ENCODE results near the gene HIVEP3. TPM values are rescaled to one million over a fixed set of nuclear protein-coding genes. Genes with fewer than 3 reads are reported as not detected.

The HIVEP3 gene
- total RNA-seq, 4 donors from 2014 or later, result 4.2 to 6.5 (median 4.7) TPM

DNA sequence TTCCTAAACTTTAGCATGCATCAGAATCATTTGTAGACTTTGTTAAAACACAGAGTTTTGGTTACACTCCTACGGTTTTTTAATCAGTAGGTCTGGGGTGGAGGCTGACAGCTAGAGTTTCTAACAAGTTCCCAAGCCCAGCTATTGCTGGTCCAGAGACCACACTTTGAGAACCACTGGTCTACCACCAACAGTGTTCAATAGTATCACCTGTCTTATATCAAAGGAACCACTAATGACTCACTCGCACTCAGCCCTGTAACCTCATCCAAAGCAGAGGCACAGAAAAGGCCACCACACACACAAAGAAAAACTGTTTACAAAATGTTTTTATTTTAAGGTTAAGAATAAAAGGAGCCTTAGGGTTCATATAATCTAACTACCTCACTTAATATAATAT is 68.7 kb downstream of the HIVEP3 start:
- Histone ChIP-seq H3K27me3 (no peaks in the 10 kb centered on the region), H3K27ac (no peak overlapping the region), H3K4me3 (no peak overlapping the region), H3K4me1 (peaks cover 0 to 15% (median 2%) of the 10 kb centered on the region in 4 donors), H3K9me3 (no peaks in the 10 kb centered on the region), H3K36me3 (peaks cover 0 to 3% (median 0%) of the 10 kb centered on the region in 3 donors)
- no peak for DNase-seq (ENCODE audit: low spot score in 2 of 2)
- no peak for TF ChIP-seq EP300 (IDR thresholded peaks at IDR 0.05)
- TF ChIP-seq POLR2A (IDR thresholded peaks at IDR 0.05), result no peak
- TF ChIP-seq, protein P1, sequence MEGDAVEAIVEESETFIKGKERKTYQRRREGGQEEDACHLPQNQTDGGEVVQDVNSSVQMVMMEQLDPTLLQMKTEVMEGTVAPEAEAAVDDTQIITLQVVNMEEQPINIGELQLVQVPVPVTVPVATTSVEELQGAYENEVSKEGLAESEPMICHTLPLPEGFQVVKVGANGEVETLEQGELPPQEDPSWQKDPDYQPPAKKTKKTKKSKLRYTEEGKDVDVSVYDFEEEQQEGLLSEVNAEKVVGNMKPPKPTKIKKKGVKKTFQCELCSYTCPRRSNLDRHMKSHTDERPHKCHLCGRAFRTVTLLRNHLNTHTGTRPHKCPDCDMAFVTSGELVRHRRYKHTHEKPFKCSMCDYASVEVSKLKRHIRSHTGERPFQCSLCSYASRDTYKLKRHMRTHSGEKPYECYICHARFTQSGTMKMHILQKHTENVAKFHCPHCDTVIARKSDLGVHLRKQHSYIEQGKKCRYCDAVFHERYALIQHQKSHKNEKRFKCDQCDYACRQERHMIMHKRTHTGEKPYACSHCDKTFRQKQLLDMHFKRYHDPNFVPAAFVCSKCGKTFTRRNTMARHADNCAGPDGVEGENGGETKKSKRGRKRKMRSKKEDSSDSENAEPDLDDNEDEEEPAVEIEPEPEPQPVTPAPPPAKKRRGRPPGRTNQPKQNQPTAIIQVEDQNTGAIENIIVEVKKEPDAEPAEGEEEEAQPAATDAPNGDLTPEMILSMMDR (IDR thresholded peaks at IDR 0.05), result no peak
- WGBS, 2 donors, result 56 to 97% methylated on average over 2 of the region's 2 CpGs

DNA sequence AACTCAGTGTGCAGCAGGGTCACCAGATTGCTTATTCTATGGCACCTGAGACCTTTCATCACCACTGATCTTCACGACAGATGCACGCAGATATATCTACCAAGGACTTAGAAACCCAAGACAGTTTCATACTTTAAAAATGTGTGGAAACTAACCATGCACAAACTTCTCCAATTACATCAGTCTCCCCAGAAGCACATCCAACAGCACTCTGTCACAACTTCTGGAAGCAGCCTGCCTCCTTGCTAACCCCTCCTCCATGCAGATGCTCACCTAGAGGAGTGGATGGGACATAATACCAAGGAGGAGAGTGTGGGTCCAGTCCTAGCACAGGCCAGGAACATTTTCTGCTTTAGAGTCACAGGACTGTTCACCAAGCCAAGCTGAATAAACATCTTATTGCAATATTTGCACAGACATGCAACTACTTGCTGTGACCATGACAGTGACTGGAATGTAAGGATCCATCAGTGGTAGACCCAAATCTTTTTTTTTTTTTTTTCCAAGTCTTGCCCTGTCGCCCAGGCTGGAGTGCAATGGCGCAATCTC is 69.4 kb downstream of the HIVEP3 start:
- Histone ChIP-seq H3K4me1 (peaks cover 0 to 16% (median 2%) of the 10 kb centered on the region in 4 donors), H3K4me3 (no peak overlapping the region), H3K27ac (no peak overlapping the region), H3K9me3 (no peaks in the 10 kb centered on the region), H3K27me3 (no peaks in the 10 kb centered on the region), H3K36me3 (peaks cover 0 to 3% (median 0%) of the 10 kb centered on the region in 3 donors)
- 96 to 97% methylated on average over 4 of the region's 4 CpGs for WGBS, 2 donors
- DNase-seq (ENCODE audit: low spot score in 2 of 2), result no peak
- no peak for TF ChIP-seq EP300 (IDR thresholded peaks at IDR 0.05)
- TF ChIP-seq POLR2A (IDR thresholded peaks at IDR 0.05), result no peak
- TF ChIP-seq, protein P1 (IDR thresholded peaks at IDR 0.05), result no peak

DNA sequence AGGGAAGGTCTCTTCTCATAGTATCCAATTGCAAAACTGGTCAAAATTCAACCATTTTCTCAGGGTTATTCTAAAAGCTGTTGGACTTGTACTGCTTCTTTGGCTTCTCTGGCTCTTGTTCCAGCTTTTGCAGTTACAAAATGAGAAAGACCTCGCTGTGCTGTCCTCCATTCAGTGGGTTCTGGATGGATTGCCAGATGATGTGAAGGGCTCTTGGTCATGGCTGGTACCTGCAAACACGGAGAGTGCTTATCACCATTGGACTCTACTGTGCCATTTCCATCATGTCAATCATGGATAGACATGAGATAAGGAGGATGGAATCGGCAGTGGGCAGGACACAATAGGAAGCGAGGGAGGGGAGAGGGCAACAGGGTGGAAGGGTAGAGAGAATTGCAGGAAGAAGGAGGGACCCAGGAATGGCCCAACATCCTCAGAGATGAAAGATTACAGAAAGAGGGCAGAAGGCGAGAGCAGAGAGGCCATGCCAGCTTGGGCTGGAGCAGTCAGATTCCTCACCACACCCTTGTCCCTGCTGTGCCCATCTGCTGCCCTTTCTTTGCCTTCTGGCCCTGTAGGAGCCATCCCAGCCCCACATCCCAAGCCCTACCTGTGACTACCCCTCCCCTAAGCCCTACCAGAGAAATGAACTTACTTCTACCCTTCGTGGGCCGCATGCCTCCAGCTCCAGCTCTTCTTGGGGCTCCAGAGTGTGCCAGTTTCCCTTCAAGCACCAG is 70.3 kb downstream of the HIVEP3 start:
- Histone ChIP-seq H3K9me3 (no peaks in the 10 kb centered on the region), H3K4me3 (no peak overlapping the region), H3K27ac (no peak overlapping the region), H3K36me3 (peaks cover 0 to 3% (median 0%) of the 10 kb centered on the region in 3 donors), H3K27me3 (no peaks in the 10 kb centered on the region), H3K4me1 (peaks cover 0 to 22% (median 2%) of the 10 kb centered on the region in 4 donors)
- TF ChIP-seq, protein P1 (IDR thresholded peaks at IDR 0.05), result no peak
- TF ChIP-seq POLR2A (IDR thresholded peaks at IDR 0.05) (no peak), EP300 (IDR thresholded peaks at IDR 0.05) (no peak)
- DNase-seq (ENCODE audit: low spot score in 2 of 2), result no peak
- 92 to 94% methylated on average over 7 of the region's 7 CpGs for WGBS, 2 donors

DNA sequence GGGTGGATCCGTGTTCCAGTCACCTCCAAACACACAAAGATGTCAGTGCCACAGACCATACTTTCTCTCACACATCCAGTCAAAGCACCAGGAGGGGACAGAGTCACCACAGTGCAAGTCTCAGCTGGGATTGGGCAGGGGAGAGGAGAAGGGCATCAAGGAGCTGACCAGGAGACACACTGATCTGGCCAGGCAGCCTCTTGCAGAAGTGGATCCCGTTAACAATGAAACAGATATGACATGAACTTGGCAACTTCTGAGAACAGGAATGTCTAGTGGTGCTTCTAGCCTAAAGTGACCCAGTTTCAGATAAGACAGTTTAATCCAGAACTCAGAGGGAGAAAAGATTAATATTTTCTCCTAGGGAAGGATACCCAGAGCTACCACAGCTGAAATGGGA is 71.0 kb downstream of the HIVEP3 start:
- Histone ChIP-seq H3K27me3 (no peaks in the 10 kb centered on the region), H3K4me3 (no peak overlapping the region), H3K36me3 (peaks cover 0 to 3% (median 0%) of the 10 kb centered on the region in 3 donors), H3K27ac (no peak overlapping the region), H3K4me1 (peaks cover 0 to 22% (median 0%) of the 10 kb centered on the region in 4 donors), H3K9me3 (no peaks in the 10 kb centered on the region)
- no peak for DNase-seq (ENCODE audit: low spot score in 2 of 2)
- TF ChIP-seq POLR2A (IDR thresholded peaks at IDR 0.05) (no peak), EP300 (IDR thresholded peaks at IDR 0.05) (no peak)
- TF ChIP-seq, protein P1 (IDR thresholded peaks at IDR 0.05), result no peak
- WGBS, 2 donors, result 86 to 92% methylated on average over 2 of the region's 2 CpGs

All from tibial nerve (tissue), 4 donors.